Measurements from ENCODE around the gene LHX6.

The LHX6 gene

DNA sequence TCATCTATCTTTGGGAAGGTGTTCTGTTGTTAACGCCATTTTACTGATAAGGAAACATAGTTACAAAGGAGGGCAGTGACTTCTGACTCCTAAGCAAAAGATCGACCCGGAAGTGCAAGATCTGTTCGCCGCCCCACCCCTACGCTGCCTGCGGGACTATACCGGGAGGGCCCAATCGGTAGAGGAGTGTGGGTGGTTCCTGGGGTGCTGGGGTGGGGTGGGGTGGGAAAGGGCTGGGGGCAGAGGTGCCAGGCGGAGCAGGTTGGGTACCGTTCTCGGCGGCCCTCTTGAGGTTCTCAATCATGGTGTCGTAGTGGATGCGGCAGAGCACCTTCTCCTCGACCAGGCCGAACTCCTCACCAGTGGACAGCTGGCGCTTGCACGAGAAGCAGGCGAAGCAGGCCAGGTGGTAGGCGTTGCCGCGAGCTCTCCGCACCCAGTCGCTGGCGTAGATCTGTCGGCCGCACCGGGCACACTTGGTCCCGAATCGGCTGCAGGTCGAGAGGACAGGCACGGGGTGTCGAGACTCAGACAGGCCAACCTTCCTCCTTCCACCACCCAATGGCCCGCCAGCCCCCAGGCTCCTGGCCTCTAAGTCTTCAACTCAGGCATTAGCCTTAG lies 11.8 kb downstream of the LHX6 start:
- TF ChIP-seq, protein P1, sequence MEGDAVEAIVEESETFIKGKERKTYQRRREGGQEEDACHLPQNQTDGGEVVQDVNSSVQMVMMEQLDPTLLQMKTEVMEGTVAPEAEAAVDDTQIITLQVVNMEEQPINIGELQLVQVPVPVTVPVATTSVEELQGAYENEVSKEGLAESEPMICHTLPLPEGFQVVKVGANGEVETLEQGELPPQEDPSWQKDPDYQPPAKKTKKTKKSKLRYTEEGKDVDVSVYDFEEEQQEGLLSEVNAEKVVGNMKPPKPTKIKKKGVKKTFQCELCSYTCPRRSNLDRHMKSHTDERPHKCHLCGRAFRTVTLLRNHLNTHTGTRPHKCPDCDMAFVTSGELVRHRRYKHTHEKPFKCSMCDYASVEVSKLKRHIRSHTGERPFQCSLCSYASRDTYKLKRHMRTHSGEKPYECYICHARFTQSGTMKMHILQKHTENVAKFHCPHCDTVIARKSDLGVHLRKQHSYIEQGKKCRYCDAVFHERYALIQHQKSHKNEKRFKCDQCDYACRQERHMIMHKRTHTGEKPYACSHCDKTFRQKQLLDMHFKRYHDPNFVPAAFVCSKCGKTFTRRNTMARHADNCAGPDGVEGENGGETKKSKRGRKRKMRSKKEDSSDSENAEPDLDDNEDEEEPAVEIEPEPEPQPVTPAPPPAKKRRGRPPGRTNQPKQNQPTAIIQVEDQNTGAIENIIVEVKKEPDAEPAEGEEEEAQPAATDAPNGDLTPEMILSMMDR (IDR thresholded peaks at IDR 0.05; ENCODE audit: insufficient read depth, low read length, poor library complexity, severe bottlenecking), result no peak
- no peak for DNase-seq (ENCODE audit: extremely low read depth, insufficient read length)
- Histone ChIP-seq H3K27me3 (replicated peaks; ENCODE audit: control insufficient read depth, insufficient read depth, low read length) (peaks cover 13% of the 10 kb centered on the region), H3K4me3 (replicated peaks; ENCODE audit: low read depth, low read length) (no peak overlapping the region), H3K36me3 (ENCODE audit: control insufficient read depth, insufficient read depth, low read length) (no peaks in the 10 kb centered on the region)

DNA sequence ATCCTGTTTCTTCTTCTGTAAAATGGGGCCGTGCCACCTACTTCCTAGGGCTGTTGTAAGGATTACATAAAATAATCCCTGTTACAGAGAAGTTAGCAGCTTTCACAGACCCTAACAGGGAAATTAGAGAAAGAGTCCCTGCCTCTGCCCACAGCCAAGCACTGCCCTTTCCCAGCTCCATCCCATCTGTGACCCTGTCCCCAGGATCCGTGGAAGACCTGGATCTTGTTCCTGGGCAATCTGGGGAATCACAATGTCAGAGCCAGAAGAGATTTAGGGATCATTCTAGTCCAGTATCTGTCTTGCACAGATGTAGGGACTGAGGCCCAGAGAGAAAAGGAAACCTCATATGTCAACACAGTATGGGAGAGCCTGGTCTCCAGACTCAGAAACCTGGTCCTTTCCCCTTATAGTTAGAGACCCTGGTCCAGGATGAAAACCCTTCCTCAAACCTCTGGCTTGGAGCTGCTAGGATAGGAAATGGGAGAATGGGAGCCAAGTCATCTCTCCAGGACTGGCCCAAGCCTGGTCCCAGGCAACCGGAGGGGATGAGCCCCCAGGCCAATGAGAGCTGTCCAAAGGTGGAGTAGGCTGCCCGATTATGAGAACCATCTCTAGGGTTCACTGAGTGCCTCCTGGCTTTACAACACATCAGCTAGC lies 12.5 kb downstream of the LHX6 start:
- DNase-seq (ENCODE audit: extremely low read depth, insufficient read length), result no peak
- TF ChIP-seq, protein P1 (IDR thresholded peaks at IDR 0.05; ENCODE audit: insufficient read depth, low read length, poor library complexity, severe bottlenecking), result no peak
- Histone ChIP-seq H3K4me3 (replicated peaks; ENCODE audit: low read depth, low read length) (no peak overlapping the region), H3K27me3 (replicated peaks; ENCODE audit: control insufficient read depth, insufficient read depth, low read length) (peaks cover 13% of the 10 kb centered on the region), H3K36me3 (ENCODE audit: control insufficient read depth, insufficient read depth, low read length) (no peaks in the 10 kb centered on the region)

- TF ChIP-seq, protein P1 (IDR thresholded peaks at IDR 0.05; ENCODE audit: insufficient read depth, low read length, poor library complexity, severe bottlenecking), result no peak
- no peak for DNase-seq (ENCODE audit: extremely low read depth, insufficient read length)
- H3K27me3 ChIP-seq (replicated peaks; ENCODE audit: control insufficient read depth, insufficient read depth, low read length), result peaks cover 13% of the 10 kb centered on the region
These were observed 13.1 kb downstream of the LHX6 start for GRCh38 chr9:122215663-122216062.

GRCh38 chr9:122214507-122214906 lies 14.2 kb downstream of the LHX6 start:
- DNase-seq (ENCODE audit: extremely low read depth, insufficient read length), result no peak
- Histone ChIP-seq H3K4me3 (replicated peaks; ENCODE audit: low read depth, low read length) (no peak overlapping the region), H3K27me3 (replicated peaks; ENCODE audit: control insufficient read depth, insufficient read depth, low read length) (peaks cover 8% of the 10 kb centered on the region), H3K36me3 (ENCODE audit: control insufficient read depth, insufficient read depth, low read length) (no peaks in the 10 kb centered on the region)
- TF ChIP-seq, protein P1 (IDR thresholded peaks at IDR 0.05; ENCODE audit: insufficient read depth, low read length, poor library complexity, severe bottlenecking), result no peak

More at GRCh38 chr9:122215663-122216062, 13.1 kb downstream of the LHX6 start:
- no peak overlapping the region for H3K4me3 ChIP-seq (replicated peaks; ENCODE audit: low read depth, low read length)
- no peaks in the 10 kb centered on the region for H3K36me3 ChIP-seq (ENCODE audit: control insufficient read depth, insufficient read depth, low read length)

DNA sequence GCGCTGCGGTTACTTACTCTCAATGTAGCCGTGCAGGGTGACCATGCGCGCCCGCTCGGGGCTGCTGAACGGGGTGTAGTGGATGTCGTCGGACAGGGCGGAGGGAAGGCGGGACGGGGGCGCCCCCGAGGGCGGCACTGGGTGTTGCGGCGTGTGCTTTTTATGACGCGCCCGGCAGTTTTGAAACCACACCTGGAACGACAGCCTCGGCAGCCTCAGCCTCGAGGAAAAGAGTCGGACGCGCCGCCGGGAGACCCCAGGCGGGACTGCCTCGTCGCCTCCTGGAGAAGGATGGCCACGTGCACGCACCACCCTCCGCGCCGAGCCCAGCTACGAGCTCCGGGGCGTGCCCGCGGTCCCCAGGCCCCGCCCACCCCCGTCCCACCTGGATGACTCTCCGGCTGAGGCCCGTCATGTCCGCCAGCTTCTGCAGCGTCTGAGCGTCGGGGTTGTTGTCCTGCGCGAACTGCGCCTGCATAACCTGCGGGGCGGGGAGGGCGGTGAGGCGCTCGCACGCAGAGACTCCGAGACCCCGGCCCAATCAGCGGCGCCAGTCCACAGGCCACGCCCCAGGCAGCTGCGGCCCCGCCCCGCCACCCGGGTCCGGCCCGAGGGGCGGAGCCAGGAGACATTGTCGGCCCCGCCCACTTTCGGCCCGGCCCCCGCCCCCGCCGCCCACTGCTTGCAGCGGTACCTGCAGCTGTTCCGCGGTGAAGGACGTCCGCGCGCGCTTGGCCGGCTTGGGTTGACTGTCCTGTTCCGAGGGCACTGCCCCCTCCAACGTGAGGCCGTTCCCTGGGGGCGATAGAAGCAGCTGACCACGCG lies 15.0 kb downstream of the LHX6 start:
- Histone ChIP-seq H3K36me3 (ENCODE audit: control insufficient read depth, insufficient read depth, low read length) (no peaks in the 10 kb centered on the region), H3K27me3 (replicated peaks; ENCODE audit: control insufficient read depth, insufficient read depth, low read length) (peaks cover 3% of the 10 kb centered on the region), H3K4me3 (replicated peaks; ENCODE audit: low read depth, low read length) (peak overlapping the region; percentile 50)
- DNase-seq (ENCODE audit: extremely low read depth, insufficient read length), result peak; percentile 70
- TF ChIP-seq, protein P1 (IDR thresholded peaks at IDR 0.05; ENCODE audit: insufficient read depth, low read length, poor library complexity, severe bottlenecking), result no peak

All from GM06990 (cell line).